Kidney (tissue), 14 donors: ENCODE data around the gene CDYL2. TPM values are rescaled to one million over a fixed set of nuclear protein-coding genes. Genes with fewer than 3 reads are reported as not detected.

Experiments used
- DNase-seq, 5 donors: peaks; one replicate each; pipeline ENCODE4 v3.0.0-alpha.2; 2013 to 2020
- FAIRE-seq: peaks from 2 replicates; lab custom pipeline; 2012; peaks lifted over from hg19 to GRCh38; lab: Jason Lieb, UNC
- H3K27ac ChIP-seq, 2 donors: one replicate each; pipeline ENCODE4 v1.7.0; 2013; ENCODE audit warnings: low read depth in 2 of 2, low read length in 2 of 2, inconsistent platforms in 1 of 2
- H3K27me3 ChIP-seq: one replicate; pipeline ENCODE4 v1.7.1; 2013; ENCODE audit warnings: low read length, inconsistent platforms; ENCODE audit not compliant: control insufficient read depth, insufficient read depth
- H3K36me3 ChIP-seq, 3 donors: one replicate each; pipeline versions ENCODE4 v1.7.0 to v1.7.1; 2013; ENCODE audit warnings: low read length in 3 of 3, control low read depth in 1 of 3, inconsistent platforms in 1 of 3; ENCODE audit not compliant: insufficient read depth in 3 of 3, control insufficient read depth in 2 of 3
- H3K4me1 ChIP-seq, 3 donors: one replicate each; pipeline versions ENCODE4 v1.7.0 to v1.7.1; 2013; ENCODE audit warnings: low read length in 3 of 3, inconsistent platforms in 1 of 3, low read depth in 1 of 3; ENCODE audit not compliant: control insufficient read depth in 2 of 3, insufficient read depth in 2 of 3
- H3K4me3 ChIP-seq, 3 donors: one replicate each; pipeline versions ENCODE4 v1.7.0 to v1.8.1; 2013; ENCODE audit warnings: low read length in 3 of 3, control low read depth in 1 of 3, inconsistent platforms in 1 of 3
- H3K9ac ChIP-seq, 3 donors: one replicate each; pipeline versions ENCODE4 v1.7.0 to v1.7.1; 2013; ENCODE audit warnings: low read length in 3 of 3, control low read depth in 1 of 3, inconsistent platforms in 1 of 3
- H3K9me3 ChIP-seq, 3 donors: one replicate each; pipeline versions ENCODE4 v1.7.0 to v1.7.1; 2013; ENCODE audit warnings: low read length in 3 of 3, control low read depth in 1 of 3, inconsistent platforms in 1 of 3; ENCODE audit not compliant: control insufficient read depth in 2 of 3, insufficient read depth in 1 of 3
- intact Hi-C: fragments of 100-400 bp; cut with DNase I; formaldehyde crosslinking; loops from one replicate; pipeline ENCODE4 v1.11.1; 2022
- polyA plus RNA-seq: library from polyadenylated mRNA; stranded (reverse); fragments of 350-450 nt; fragmentation: Illumina TruSeq; extraction: RNeasy Lipid Tissue Mini Kit (QIAGEN cat#74804); gene quantifications from one replicate; pipeline ENCODE4 v1.2.3, GENCODE V29; 2014; ENCODE audit warnings: low read depth, low replicate concordance; ENCODE audit not compliant: insufficient read depth
- total RNA-seq: library from RNA; stranded (reverse); fragmentation: NEBNext Ultra II Directional; extraction: Animal tissue kit (Norgen Biotek cat#: 25700); gene quantifications from one replicate; pipeline ENCODE4 v1.2.1, GENCODE V29; 2021
- TF ChIP-seq, protein P1 (sequence below): IDR thresholded peaks from 3 replicates; pipeline ENCODE4 v1.5.1; 2012; ENCODE audit warnings: mild to moderate bottlenecking, moderate library complexity, borderline replicate concordance; ENCODE audit not compliant: insufficient read depth; ENCODE audit errors: extremely low read depth
- donor health status: control.
- donor health status: control.
- donor health status: control.
- donor health status: control.
- donor health status: control.
- donor health status: DM: yes; HTN: yes; CAD: no.
- donor health status: Normal renal cell carcinoma (clear cell type).

The CDYL2 gene
- total and polyA plus RNA-seq, 2 donors from 2014 or later, result 2.6 to 27.3 TPM

GRCh38 chr16:80691111-80691741 lies 113.2 kb downstream of the CDYL2 start:
- Histone ChIP-seq H3K9me3 (peaks cover 0 to 4% (median 0%) of the 10 kb centered on the region in 3 donors), H3K4me1 (no peaks in the 10 kb centered on the region), H3K36me3 (no peaks in the 10 kb centered on the region), H3K27me3 (no peaks in the 10 kb centered on the region), H3K4me3 (no peak overlapping the region), H3K27ac (no peak overlapping the region), H3K9ac (no peak overlapping the region)
- FAIRE-seq (no peak), DNase-seq (no peak)
- intact Hi-C loops, result no loop called here
- TF ChIP-seq, protein P1, sequence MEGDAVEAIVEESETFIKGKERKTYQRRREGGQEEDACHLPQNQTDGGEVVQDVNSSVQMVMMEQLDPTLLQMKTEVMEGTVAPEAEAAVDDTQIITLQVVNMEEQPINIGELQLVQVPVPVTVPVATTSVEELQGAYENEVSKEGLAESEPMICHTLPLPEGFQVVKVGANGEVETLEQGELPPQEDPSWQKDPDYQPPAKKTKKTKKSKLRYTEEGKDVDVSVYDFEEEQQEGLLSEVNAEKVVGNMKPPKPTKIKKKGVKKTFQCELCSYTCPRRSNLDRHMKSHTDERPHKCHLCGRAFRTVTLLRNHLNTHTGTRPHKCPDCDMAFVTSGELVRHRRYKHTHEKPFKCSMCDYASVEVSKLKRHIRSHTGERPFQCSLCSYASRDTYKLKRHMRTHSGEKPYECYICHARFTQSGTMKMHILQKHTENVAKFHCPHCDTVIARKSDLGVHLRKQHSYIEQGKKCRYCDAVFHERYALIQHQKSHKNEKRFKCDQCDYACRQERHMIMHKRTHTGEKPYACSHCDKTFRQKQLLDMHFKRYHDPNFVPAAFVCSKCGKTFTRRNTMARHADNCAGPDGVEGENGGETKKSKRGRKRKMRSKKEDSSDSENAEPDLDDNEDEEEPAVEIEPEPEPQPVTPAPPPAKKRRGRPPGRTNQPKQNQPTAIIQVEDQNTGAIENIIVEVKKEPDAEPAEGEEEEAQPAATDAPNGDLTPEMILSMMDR, result no peak

DNA sequence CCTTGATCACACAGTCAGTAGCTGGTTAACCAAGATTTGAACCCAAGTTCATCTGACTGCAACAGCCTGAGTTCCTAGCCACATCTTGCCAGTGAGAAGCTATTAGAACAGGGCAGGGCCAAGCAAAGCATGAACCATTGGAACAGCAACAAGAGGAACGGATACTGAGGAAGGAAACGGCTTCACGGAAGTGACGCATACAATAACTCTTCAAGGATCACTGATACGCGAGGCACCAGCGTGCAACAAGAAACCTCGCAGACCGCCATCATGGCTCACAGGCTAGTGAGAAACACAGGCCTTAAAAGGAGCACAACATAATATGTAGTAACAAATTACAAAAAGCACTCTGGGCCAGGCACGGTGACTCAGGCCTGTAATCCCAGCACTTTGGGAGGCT lies 114.9 kb downstream of the CDYL2 start:
- H3K9ac ChIP-seq, result no peak overlapping the region
- TF ChIP-seq, protein P1, result no peak
- H3K4me3 ChIP-seq, result no peak overlapping the region
- no peak for DNase-seq
- no peaks in the 10 kb centered on the region for H3K27me3 ChIP-seq
- H3K9me3 ChIP-seq, result no peaks in the 10 kb centered on the region
- no peaks in the 10 kb centered on the region for H3K4me1 ChIP-seq
- intact Hi-C loops, result no loop called here
- no peaks in the 10 kb centered on the region for H3K36me3 ChIP-seq
- no peak overlapping the region for H3K27ac ChIP-seq
- FAIRE-seq, result no peak

- TF ChIP-seq, protein P1, result no peak
- Histone ChIP-seq H3K4me3 (no peak overlapping the region), H3K36me3 (no peaks in the 10 kb centered on the region), H3K27me3 (no peaks in the 10 kb centered on the region), H3K9me3 (no peaks in the 10 kb centered on the region), H3K4me1 (no peaks in the 10 kb centered on the region), H3K27ac (no peak overlapping the region), H3K9ac (no peak overlapping the region)
- intact Hi-C loops, result no loop called here
- FAIRE-seq, result no peak
- no peak for DNase-seq
Observed at GRCh38 chr16:80687606-80688005, 116.8 kb downstream of the CDYL2 start.

GRCh38 chr16:80684906-80685305 lies 119.5 kb downstream of the CDYL2 start:
- H3K27me3 ChIP-seq, result no peaks in the 10 kb centered on the region
- TF ChIP-seq, protein P1, result no peak
- H3K27ac ChIP-seq, result no peak overlapping the region
- intact Hi-C loops, result no loop called here
- no peaks in the 10 kb centered on the region for H3K9me3 ChIP-seq
- H3K4me3 ChIP-seq, result no peak overlapping the region
- no peaks in the 10 kb centered on the region for H3K4me1 ChIP-seq
- no peak overlapping the region for H3K9ac ChIP-seq
- H3K36me3 ChIP-seq, result no peaks in the 10 kb centered on the region
- DNase-seq (no peak), FAIRE-seq (no peak)
